ENCODE data around the gene STX18. TPM values are rescaled to one million over a fixed set of nuclear protein-coding genes. Genes with fewer than 3 reads are reported as not detected.

The STX18 gene
- total and polyA plus RNA-seq, 2 of the 13 experiments (the other 11 are each of a cell fraction or from before 2014, with no cell fraction given), result 23.9 to 37.1 TPM

DNA sequence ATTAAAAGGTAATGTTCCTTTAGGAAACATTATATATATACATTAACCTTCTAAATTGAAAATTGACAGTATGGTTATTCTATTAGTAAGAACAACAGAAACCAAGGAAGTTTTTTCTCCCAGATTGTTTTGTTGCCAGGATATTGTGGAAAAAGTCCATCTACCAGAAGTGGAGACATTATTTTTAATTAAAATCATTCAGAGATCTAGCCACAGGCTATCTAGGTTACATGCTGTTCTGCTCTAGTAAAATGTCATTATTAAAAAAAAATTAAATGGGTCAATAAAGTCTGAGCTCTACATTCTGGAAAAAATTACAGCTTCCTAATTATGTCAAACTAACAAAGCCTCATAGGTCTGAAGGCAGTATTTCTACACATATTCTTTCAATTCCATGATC, 80.7 kb downstream of the STX18 start (continued):
- TF ChIP-seq ZNF615 (CRISPR knock-in tag; IDR thresholded peaks at IDR 0.05; ENCODE audit: borderline replicate concordance), result no peak

DNA sequence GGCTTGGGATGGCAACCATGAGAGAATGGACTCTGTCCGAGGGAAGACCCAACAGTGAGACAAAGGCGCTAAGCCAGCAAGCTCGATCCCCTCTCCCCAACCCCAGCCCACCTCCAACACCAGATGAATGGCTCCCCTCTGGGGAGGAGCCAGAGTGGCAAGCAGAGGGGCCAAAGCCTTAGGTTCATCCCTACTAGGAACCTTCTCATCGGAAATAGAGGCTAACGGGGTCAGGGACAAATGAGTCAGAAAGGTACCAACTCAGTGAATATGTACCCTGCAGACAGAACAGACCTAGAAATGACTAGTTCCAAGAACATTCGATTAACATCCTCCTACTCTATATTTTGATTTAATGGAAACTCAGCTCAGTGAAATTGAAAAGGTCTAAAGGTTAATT, 81.1 kb downstream of the STX18 start:
- no peak for DNase-seq (ENCODE audit: low spot score)
- Histone ChIP-seq H2AFZ (ENCODE audit: low read length) (no peak overlapping the region), H3K4me1 (ENCODE audit: insufficient read depth, low read length) (peaks cover 37% of the 10 kb centered on the region), H3K9me3 (ENCODE audit: low read length) (no peaks in the 10 kb centered on the region), H3K27me3 (ENCODE audit: control insufficient read depth in 1 of 2, insufficient read depth in 2 of 2, low read length in 2 of 2) (no peaks in the 10 kb centered on the region), H3K36me3 (replicated peaks in 1 of 2; ENCODE audit: control insufficient read depth in 1 of 2, insufficient read depth in 2 of 2, low read length in 2 of 2) (peaks cover 4 to 41% of the 10 kb centered on the region in 2 experiments), H3K79me2 (ENCODE audit: insufficient read depth, low read length) (peaks cover 2% of the 10 kb centered on the region), H3K27ac (ENCODE audit: extremely low read length, insufficient read depth, low read length) (no peak overlapping the region), H3K9ac (ENCODE audit: insufficient read depth, low read depth, low read length) (no peak overlapping the region), H3K4me3 (replicated peaks in 1 of 3; ENCODE audit: insufficient read depth in 1 of 3, low read depth in 2 of 3, low read length in 3 of 3) (no peak overlapping the region), H3K4me2 (ENCODE audit: low read depth, low read length) (no peak overlapping the region), H4K20me1 (ENCODE audit: insufficient read depth, low read length) (no peaks in the 10 kb centered on the region)
- intact Hi-C loops (cut with micrococcal nuclease; ENCODE audit: unreplicated experiment), result no loop called here
- ATAC-seq, result no peak
- in situ Hi-C loops (cut with HindIII; ENCODE audit: extremely low pct_ligation_motif_present, low pct_unique_long_range_greater_than_20kb), result no loop called here
- 97% methylated on average over 6 of the region's 6 CpGs for WGBS (ENCODE audit: low lambda C conversion rate)
- TF ChIP-seq CEBPB (IDR thresholded peaks at IDR 0.05; ENCODE audit: borderline replicate concordance, low read depth, low read length) (no peak), NCOA2 (CRISPR knock-in tag; IDR thresholded peaks at IDR 0.05) (no peak), TEAD3 (CRISPR knock-in tag; optimal IDR thresholded peaks at IDR 0.05; ENCODE audit: borderline replicate concordance) (no peak), ZNF598 (CRISPR knock-in tag; IDR thresholded peaks at IDR 0.05; ENCODE audit: borderline replicate concordance) (no peak), MEIS2 (CRISPR knock-in tag; IDR thresholded peaks at IDR 0.05) (no peak)
- TF ChIP-seq, protein P1, sequence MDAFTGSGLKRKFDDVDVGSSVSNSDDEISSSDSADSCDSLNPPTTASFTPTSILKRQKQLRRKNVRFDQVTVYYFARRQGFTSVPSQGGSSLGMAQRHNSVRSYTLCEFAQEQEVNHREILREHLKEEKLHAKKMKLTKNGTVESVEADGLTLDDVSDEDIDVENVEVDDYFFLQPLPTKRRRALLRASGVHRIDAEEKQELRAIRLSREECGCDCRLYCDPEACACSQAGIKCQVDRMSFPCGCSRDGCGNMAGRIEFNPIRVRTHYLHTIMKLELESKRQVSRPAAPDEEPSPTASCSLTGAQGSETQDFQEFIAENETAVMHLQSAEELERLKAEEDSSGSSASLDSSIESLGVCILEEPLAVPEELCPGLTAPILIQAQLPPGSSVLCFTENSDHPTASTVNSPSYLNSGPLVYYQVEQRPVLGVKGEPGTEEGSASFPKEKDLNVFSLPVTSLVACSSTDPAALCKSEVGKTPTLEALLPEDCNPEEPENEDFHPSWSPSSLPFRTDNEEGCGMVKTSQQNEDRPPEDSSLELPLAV (CRISPR knock-in tag; conservative IDR thresholded peaks at IDR 0.05; ENCODE audit: low read depth), result no peak
- TF ChIP-seq, protein P2, sequence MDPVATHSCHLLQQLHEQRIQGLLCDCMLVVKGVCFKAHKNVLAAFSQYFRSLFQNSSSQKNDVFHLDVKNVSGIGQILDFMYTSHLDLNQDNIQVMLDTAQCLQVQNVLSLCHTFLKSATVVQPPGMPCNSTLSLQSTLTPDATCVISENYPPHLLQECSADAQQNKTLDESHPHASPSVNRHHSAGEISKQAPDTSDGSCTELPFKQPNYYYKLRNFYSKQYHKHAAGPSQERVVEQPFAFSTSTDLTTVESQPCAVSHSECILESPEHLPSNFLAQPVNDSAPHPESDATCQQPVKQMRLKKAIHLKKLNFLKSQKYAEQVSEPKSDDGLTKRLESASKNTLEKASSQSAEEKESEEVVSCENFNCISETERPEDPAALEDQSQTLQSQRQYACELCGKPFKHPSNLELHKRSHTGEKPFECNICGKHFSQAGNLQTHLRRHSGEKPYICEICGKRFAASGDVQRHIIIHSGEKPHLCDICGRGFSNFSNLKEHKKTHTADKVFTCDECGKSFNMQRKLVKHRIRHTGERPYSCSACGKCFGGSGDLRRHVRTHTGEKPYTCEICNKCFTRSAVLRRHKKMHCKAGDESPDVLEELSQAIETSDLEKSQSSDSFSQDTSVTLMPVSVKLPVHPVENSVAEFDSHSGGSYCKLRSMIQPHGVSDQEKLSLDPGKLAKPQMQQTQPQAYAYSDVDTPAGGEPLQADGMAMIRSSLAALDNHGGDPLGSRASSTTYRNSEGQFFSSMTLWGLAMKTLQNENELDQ (CRISPR knock-in tag; IDR thresholded peaks at IDR 0.05; ENCODE audit: borderline replicate concordance), result no peak
- TF ChIP-seq, protein P3, sequence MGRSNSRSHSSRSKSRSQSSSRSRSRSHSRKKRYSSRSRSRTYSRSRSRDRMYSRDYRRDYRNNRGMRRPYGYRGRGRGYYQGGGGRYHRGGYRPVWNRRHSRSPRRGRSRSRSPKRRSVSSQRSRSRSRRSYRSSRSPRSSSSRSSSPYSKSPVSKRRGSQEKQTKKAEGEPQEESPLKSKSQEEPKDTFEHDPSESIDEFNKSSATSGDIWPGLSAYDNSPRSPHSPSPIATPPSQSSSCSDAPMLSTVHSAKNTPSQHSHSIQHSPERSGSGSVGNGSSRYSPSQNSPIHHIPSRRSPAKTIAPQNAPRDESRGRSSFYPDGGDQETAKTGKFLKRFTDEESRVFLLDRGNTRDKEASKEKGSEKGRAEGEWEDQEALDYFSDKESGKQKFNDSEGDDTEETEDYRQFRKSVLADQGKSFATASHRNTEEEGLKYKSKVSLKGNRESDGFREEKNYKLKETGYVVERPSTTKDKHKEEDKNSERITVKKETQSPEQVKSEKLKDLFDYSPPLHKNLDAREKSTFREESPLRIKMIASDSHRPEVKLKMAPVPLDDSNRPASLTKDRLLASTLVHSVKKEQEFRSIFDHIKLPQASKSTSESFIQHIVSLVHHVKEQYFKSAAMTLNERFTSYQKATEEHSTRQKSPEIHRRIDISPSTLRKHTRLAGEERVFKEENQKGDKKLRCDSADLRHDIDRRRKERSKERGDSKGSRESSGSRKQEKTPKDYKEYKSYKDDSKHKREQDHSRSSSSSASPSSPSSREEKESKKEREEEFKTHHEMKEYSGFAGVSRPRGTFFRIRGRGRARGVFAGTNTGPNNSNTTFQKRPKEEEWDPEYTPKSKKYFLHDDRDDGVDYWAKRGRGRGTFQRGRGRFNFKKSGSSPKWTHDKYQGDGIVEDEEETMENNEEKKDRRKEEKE (IDR thresholded peaks at IDR 0.05), result no peak
- TF ChIP-seq, protein P4, sequence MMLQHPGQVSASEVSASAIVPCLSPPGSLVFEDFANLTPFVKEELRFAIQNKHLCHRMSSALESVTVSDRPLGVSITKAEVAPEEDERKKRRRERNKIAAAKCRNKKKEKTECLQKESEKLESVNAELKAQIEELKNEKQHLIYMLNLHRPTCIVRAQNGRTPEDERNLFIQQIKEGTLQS (CRISPR knock-in tag; IDR thresholded peaks at IDR 0.05), result no peak
- ChIA-PET POLR2A (no interaction called here), CTCF (ENCODE audit: low intra/inter-chr PET ratio, low total read pairs) (no interaction called here)
- BruUV-seq (replicated peaks), result no TSS peak
- no peak for FAIRE-seq

Data from HepG2 (cell line).